ENCODE measurements around the gene ABHD16A.
A peak's percentile ranks its signal among the peaks of the same experiment; 100 is the strongest.

ABHD16A gene

DNA sequence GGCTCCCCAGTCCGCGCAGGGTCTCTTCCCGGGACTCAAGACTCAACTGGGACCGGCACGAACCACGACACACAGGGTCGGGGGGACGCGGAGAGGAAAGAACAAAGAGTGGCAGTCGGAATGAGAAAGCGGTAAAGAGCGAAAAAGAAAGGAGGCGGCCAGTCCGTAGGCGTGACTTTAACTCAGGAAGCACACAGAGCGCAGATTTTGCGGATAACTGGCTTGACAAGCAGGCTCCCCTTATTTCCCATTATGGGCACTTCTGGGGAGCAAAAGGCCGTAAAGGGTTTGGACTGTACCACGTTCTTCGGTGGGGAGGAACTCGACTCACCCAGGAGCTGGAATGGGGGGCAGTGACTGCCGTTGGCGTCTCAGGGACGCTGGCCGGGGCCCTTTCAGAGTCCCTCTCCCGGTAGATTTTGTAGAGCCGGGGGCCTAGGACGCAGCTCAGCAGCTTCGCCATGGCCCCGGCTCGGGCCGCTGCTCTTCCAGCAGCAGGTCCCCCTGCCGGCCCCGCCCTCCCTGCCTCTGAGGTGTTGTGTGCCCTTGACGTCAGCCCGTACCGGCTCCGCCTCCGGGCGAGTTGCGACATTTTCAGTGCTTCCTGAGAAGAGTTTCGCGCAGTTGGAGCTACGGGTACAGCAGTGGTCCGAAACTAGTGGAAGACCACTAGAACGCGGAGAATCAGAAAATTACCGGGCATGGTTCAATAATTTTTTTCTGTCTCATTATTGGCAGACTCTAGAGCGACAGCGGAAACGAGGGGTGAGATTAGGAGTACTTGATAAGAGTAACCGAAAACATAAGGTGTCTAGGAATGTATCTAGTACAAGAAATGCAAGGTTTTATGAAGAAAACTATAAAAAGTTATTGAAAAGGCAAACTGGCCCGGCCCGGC is at the start of gene ABHD16A:
TSS of gene ABHD16A (minus strand) at position 506 of the 898 bp plus-strand sequence. CDS start at position 463, 43 bp downstream.
- DNase-seq (ENCODE audit: low spot score), result peak; percentile 99

DNA sequence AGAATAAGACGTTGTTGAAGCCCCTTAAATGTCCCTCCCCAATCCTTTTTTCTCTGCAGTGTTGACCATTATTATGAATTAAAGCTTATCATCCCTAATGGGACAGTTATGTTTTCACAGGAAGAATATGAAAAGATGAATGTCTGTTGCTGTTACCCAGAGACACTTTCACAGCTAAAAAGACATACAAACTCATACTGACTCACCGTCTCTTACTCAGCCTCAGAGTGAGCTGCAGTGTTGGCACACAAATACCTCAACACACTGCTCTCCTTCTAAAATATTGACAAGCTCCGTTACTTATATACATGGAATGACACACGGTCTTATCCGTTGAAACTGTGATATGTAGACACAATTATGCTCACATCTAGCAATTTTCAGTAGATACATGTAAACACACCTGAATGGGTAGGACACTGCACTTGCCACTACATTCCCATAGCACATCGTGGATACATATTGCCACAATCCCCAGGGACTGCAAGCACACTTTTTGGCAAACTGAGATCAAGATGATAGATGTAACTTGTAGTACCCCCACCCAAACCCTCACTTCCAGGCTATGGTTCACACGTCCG is 49.7 kb upstream of the ABHD16A start:
- no peak for DNase-seq (ENCODE audit: low spot score)

DNA sequence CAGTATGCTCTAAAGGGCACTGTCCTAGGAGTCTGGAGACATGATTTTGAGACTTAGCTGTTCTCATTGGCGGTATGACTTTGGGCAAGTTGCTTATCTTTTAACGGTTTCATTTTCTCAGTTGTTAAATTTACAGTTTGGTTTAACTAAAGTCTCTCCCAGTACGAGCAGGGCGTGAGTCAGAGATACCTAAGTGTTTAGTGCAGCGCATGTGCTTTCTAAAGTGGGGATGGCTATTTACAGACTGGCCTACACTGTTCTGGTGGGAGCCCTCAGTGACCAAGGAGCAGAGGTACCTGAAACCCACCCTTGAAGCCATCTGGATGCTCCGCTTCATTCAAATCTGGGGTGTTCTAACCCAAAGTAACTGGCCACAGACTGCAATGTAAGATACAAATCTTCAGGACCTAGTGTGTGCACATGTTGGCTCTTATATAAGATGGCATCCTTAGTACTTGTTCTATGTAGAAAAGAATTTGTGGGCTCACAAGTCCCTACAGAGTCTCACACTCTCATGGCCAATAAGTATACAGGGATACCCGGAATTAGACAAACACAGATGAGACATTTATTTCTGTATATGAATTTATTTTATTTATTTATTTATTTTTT is 47.4 kb upstream of the ABHD16A start:
- DNase-seq (ENCODE audit: low spot score), result no peak

DNA sequence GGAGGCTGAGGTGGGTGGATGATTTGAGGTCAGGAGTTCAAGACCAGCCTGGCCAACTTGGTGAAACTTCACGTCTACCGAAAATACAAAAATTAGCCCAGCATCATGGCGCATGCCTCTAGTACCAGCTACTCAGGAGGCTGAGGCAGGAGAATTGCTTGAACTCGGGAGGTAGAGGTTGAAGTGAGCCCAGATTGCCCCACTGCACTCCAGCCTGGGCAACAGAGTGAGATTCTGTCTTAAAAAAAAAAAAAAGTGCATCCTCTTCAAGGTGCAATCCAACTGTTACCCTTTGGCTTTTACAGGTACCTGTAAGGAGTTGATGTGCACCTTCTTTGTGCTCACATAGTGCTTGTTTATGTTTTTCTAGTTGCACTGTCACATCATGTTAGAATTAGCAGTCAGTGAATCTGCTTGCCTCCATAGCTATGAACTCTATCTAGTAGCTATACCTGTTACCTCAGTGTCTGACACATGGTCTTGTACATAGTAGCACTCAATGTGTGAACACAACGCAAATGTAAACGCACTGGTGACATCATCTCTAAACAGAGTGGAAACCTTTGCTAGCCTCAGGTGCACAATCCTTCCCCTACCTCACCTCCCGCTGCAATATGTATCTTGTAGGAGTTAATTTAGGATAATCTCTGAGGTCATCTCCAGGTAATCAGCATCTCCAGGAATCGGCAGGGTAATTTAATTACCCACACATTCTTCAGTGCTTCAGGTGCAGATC is 46.3 kb upstream of the ABHD16A start:
- no peak for DNase-seq (ENCODE audit: low spot score)

DNA sequence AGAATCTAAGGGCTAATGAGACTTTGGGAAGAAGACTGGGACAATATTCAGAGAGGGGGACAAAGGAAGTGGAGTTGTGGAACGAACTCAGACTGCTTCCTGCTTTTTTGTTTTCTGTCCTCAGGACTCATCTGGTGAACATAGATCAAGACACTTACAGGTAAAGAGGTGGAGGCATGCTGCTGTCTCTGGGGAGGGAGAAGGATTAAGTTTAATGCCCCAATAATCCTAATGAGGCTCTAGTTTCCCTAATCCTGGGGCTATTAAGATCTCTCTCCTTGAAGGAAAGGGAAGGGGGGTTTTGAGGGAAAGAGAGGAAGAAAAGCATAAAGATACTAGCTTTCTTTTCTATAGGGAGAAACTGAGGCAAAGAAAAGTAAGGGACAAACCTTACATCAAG is 41.3 kb upstream of the ABHD16A start:
- no peak for DNase-seq (ENCODE audit: low spot score)

DNA sequence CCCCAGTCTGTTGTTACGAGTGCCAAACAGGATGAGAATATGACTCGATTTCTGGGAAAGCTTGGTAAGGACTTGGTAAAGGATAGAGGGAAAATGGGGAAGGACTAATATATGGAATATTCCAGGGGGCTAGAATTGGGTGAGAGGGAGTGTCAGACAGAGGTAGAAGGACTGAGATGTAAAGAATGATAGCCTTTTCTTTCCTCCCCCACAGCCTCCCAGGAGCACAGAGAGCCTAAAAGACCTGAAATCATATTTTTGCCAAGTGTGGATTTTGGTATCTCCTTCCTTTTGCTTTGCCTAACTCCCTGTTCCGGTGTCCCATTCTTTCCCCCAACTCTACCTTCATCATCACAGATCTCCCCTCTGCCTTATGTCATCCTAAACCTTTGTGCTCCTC is 39.8 kb upstream of the ABHD16A start:
- DNase-seq (ENCODE audit: low spot score), result no peak

DNA sequence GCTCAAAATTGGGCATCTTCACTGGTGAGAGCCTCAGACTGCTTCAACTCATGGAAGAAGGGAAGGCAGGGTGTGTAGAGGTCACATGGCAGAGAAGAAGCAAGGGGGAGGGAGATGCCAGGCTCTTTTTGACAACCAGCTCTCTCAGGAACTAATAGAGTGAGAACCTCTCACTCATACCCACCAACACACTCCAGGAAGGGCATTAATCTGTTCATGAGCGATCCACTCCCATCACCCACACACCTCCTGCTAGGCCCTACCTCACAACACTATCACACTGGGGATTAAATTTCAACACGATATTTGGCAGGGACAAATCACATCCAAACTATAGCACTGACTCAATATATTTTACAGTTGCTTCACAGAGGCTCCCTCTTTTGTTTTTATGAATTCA is 38.7 kb upstream of the ABHD16A start:
- no peak for DNase-seq (ENCODE audit: low spot score)

DNA sequence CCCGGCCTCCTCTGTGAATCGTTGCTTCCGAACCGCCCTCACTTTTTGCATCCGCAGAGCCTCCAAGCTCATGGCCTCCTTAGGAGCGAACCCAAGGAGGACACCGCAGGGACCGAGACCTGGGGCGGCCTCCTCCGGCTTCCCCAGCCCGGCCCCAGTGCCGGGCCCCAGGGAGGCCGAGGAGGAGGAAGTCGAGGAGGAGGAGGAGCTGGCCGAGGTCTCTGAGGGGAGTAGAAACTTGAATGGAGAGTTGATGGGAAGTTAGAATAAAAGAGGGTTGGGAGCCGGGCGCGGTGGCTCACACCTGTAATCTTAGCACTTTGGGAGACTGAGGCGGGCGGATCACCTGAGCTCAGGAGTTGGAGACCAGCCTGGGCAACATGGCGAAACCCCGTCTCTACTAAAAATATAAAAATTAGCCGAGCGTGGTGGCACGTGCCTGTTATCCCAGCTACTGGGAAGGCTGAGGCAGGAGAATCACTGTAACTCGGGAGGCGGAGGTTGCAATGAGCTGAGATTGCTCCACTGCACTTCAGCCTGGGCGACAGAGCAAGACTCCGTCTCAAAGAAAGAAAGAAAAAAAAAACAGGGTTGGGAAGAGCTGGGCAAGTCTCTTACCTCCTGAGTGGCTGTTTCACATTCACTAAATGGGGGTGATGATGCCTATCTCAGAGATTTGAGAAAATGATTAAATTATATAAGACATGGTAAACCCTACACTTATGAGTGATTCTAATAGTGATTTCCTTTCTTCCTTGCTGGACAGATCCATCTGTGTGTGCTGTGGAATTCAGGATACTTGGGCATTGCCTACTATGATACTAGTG is 37.5 kb upstream of the ABHD16A start:
- DNase-seq (ENCODE audit: low spot score), result no peak

DNA sequence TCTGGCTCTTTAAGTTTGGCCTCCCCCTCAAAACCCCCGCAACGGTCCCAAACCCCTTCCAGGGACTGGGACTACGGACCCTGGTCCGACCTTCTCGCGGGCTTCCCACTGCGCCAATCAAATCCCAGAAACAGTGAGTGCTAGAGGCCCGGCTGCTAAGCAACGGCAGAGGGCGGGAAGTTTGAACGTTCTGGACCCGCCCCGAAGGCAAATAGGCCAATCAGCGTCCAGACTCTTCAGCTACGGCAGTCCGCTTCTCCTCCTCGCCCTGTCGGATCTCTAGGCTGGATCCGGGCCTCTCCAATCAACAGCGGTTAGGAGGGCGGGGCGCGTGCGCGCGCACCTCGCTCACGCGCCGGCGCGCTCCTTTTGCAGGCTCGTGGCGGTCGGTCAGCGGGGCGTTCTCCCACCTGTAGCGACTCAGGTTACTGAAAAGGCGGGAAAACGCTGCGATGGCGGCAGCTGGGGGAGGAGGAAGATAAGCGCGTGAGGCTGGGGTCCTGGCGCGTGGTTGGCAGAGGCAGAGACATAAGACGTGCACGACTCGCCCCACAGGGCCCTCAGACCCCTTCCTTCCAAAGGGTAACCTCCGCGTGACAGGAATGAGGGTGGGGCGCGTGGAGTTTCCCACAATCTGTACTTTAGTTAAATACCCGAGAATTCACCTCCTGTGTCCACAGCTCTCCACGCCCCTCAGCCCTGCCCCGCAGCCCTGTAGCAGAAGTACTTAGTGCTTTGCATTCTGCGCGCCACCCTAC is 36.7 kb upstream of the ABHD16A start, which contains the start of gene MSH5:
TSS of gene MSH5 (plus strand) at position 367 of the 758 bp plus-strand sequence. CDS start 462 bp downstream, outside the sequence.
- DNase-seq (ENCODE audit: low spot score), result peak; percentile 100

DNA sequence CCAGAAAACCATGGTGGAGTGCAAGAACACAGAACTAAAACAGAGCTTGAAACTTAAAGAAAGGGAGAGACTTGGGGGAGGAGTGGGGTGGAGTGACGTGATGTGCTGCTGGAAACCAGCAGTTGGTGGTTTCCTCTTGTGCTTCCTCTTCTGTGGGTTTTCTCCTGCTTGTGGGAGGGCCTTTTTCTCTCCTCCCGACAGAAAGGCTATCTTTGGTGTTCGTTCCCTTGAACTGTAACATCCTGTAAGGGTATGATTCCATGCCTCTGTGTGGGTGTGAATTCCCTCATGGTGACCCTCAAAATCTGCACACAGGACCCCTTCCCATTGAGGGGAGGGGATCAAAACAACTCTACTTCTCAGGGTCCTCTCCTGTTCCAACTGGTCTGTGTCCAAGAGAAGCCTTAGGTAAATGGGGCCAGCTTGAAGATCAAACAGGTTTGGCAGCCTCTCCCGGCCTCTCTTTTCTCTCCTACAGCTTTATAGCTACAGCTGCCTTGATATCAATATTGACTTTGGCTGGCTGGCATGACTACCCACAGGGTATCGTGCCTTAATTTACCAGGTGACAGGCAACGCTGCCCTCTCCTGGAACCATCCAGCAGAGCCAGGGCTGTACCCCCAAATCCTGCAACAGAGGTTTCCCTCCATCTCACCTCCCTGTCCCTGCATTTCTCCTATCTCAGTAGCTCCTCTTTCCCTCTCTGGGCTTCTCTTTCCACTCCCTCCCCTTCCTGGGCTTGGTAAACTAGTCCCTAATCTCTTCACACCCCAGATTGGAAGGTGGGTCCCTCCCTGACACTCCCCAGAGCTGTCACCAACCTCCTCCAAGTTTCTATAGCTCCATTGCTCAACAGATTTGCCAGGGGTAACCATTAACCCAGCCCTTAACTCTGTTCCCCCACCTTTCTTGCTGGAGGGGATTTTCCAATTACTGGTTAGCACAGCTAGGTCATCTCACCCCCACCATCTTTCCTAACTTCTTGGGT is 35.2 kb upstream of the ABHD16A start:
- peak; percentile 68 for DNase-seq (ENCODE audit: low spot score)

DNA sequence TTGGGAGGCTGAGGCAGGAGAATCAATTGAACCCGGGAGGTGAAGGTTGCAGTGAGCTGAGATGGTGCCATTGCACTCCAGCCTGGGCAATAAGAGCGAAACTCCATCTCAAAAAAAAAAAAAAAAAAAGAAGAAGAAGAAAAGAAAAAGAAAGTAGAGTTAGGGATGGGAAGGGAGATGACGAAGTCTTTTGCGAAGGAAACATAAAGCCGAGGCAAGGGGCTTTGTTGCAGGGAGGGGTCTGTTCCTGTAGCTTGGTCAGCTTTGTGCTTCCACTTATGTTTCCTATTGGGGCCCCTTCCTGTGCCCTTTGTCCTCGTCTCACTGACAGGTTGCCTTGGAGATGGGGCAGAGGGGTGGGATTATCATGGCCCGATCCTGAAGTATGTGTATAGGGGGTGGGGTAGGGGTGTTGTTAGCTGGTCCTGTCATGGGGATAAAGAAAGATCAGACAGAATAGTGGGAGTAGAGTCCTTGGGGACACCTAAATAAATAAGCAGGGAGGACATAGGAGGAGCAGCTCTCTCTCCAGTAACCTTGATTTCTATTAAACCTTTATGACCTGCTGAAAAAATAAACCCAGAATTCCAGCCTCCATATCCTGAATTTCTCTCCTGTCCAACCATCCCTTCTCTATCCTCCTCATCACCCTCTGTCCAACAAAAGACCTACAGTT is 34.3 kb upstream of the ABHD16A start:
- peak; percentile 26 for DNase-seq (ENCODE audit: low spot score)

DNA sequence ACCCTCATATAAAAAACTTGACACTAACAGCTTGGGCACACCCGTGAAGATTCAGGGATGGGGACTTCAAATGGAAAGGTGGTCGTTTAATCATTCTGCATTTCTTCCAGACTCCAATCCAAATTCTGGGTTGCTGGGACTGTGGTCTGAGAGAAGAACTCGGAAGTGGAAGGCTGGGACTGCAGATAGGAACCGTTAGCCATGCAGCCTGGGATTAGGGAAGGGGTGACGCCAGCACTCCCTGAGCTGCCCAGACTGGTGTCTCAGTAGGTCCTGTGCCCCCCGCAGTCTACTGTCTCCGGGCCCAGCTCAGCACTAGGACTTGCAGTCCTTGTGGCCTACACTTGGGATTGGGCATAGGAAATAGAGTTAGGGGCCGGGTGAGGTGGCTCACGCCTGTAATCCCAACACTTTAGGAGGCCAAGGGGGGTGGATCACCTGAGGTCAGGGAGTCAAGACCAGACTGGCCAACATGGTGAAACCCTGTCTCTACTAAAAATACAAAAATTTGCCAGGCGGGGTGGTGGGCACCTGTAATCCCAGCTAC is 33.7 kb upstream of the ABHD16A start:
- DNase-seq (ENCODE audit: low spot score), result no peak

DNA sequence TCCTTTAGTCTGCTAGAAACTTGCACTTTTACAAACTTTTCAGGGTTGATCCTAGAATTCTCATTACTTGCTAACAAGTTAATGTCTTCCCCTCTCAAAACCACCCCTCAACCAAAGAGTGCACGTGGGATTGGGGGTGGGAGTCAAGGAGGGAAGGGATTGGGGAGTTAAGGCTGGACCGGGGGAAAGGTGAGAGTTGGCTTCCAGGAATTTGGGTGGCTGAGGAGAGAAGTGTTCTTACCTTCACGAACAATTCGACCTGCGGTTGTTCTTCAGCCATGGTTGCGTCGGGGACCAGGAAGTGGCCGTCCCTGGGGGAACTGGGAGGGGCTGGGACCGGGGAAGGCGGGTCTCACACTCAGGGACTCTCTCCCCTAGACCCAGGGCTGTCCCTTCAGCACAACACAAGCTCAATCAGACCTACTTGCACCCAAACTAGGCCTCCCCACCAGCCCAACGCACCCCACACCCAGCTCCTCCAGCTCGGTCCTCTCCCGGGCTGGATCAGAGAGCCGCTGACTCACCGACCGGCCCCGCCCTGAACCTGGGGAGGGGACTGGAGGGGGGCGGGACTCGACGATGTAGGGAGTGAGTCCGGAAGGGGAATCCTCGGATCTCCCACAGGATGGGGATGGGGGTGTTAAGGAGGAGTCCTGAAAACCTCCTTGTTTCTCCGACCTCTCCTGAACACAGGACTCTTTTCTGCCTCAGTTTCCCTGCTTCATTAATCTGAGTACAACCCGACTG is 33.1 kb upstream of the ABHD16A start, which contains the start of gene CLIC1:
TSS of gene CLIC1 (minus strand) at position 510 of the 747 bp plus-strand sequence. CDS start at position 280, 230 bp downstream.
- peak; percentile 65 for DNase-seq (ENCODE audit: low spot score)

DNA sequence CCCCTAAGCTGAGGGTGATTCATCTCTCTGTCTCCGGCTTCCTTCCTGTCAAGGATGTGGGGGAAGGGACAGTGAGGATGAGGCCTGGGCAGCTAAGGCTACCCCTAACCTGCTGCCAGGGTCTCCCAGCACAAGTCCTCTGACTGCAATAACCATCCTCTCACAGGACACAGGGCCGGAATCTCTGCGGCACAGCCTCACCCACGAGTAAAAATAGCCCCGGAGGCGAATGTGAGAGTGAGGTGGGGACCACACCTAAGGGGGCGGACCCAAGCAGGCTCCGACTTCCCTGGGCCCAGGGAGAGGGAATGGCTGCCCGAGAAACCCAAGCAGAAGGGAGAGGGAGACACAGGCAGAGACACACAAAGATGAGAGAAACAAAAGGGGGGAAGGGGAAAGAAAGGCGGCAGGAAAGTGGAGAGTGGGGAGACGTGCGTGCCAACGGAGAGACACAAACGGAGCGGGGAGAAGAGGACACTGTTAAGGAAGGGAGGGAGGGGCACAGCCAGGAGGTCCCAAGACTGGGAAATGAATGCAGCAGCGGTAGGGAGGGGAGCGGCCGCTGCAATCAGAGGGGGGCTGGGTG is 31.8 kb upstream of the ABHD16A start:
- DNase-seq (ENCODE audit: low spot score), result no peak

DNA sequence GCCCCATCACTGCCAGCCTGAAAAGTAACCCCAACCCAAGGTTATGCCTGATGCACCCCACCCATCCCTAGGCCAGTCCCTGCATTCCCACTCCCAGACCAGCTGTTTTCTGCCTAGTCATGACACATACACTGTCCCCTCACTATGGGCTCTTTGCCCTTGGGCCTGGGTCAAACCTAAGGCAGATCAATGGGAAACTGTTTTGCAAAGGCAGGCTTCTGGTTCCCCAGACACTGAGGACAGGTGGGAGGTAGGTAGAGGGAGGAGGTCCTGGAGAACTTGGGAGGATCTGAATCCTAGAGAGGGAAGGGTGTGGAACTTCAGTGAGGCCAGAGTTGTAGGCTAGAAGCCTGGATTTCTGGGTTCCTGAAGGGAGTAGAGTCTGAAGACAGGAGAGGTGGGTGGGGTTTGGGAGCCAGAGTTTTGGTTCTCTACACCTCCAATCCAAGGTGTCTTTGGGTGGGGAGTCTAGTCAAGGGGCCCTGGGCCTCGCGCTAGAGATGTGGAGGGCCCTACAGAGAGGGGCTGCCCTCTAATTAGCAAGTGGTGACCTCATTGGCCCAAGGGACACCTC is 31.2 kb upstream of the ABHD16A start:
- no peak for DNase-seq (ENCODE audit: low spot score)

DNA sequence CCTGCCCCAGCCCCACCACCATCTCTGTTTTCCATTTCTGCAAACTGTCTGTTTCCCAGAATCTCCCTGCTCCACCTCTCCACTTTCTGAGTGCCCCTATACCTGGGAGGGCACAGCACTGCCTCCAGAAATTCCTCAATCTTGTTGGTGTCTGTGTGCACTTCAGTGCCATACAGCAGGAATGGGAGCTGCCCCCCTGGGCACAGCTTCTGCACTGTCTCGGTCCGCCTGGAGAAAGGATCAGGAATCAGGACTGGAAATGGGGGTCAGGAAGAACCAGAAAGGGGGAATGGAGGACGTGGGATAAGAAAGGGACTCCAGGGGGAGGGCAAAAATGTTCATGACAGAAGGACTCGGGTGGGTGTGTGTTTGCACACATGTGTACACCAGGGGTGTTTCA is 30.6 kb upstream of the ABHD16A start:
- no peak for DNase-seq (ENCODE audit: low spot score)

DNA sequence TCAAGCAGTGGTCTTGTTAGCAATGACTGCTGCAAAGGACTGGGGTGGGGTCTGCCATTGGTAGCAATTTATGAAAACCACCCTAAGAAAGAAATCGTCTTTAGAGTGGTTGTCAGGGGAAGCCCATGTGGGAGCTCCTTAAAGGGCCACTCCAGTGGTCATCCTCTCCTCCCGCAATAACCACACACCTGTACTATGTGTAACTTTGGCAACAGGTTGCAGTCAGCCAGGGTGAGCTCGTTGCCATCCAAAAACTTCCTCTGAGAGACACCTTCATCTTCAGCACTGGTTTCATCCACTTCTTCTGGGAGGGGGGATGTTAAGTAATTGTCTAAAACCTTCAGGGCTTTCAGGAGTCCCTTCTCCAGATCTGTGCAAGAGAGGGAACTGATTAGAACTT is 28.9 kb upstream of the ABHD16A start:
- DNase-seq (ENCODE audit: low spot score), result no peak

Measured in cerebellar cortex (tissue), 1 donor.